ENCODE results near the gene CXCR5.
A peak's percentile ranks its signal among the peaks of the same experiment; 100 is the strongest.

CXCR5 gene

DNA sequence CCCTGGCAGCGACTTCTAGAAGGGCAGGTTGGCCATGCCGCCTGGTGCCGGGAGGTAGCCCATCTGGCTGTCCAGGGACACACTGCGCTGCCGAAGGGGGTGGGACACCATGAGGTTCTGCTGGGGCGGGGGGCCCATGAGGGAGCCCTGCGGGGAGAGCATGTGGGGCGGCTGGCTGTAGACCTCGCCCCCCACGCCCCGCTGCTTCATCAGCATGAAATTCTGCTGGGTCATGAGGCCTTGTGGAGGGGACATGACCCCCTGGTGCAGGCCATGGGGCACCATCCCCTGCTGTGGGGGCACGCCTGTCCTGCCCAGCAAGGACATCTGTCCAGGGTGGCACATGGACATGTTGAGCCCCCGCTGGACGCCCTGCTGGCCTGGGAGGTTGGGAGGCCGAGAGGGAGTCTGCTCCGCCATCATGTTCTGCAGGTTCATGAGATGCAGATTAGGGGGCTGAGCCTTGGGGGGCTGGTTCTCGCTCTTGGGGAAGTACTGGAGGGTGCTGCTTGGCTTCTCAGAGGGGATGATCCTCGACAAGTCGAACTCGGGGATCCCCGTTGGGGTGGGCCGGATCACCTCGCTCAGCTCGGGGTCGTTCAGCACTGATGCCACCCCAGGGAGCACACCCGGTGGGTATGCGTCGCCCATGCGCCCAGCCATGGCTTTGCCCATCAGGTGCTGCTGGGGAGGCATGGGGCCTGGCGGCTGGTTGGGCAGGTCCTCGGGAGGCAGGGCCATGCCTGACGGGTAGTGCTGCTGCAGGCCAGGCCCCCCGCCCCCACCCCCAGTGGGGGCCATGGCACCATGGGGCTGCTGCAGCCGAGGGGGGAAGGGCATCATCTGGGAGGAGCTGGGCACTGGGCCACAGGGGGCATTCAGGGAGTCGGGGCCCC, 15.0 kb downstream of the CXCR5 start:
- DNase-seq (ENCODE audit: low read depth) = no peak

GRCh38 chr11:118899296-118899688, 15.6 kb downstream of the CXCR5 start:
- DNase-seq (ENCODE audit: low read depth) = no peak

DNA sequence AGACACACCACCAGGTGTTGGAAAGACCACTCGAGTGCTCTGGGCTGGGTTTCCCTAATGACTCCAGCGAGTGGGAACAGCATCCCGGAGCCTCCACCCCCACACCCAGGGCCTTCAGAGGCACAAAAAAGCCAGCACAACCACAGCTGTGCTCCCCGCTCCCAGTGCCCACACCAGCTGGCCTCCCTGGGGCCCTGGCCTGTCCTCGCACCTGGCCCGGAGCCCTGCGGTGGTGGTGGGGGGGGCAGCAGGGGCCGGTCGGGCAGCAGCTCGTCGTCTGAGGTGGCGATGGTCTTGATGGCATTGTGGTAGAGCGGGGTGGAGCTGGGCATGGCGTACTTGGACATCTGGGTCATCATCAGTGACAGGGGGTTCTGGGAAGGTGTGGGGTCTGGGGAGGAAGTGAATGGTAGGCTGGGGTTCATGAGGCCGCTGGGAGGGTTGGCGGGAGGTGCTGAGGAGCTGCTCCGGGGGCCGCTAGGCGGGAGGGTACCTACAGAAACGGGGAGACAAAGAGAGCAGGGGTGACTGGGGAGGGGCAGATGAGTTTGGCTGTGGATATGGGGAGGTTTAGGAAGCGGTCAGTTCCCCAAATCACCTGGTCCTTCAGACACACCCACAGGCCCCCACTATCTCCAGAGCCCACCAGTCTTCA, 16.1 kb downstream of the CXCR5 start:
- DNase-seq (ENCODE audit: low read depth) = no peak

DNA sequence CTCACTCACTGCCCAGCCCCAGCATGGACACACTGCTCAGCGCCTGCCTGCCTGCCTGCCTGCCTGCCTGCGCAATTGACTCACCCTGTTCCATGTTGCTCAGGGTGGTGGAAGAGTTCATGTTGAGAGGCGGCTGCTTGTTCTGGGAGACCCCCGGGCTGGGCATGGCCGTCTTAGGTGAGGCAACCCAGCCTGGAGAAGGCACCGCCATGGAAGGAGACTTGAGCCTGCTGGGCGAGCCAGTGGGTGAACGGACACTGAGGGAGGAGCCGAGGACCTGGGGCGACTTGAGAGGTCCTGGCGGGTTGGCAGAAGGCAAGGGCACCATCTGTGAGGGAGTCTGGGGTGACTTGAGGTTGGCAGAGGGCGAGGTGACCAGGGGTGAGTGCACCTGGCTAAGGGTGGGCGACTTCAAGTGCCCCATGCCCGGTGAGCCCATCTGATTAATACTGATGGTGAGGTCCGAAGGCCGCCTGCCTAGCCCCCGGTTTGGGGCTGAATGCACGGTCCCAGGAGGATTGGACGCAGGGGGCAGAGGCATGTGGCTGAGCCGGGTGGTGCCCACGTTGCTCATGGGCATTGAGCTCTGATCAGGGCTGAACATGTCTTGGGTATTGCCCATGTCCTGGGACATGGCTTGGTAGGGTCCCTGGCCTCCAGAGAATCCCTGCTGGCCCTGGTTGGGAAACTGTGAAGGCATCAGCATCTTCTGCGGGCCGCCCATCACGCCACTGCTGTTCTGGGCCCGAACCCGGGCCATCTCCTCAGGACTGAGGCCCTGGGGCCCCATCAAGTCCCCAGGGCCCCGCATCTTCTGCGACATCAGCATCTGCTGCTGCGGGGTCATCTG, 17.1 kb downstream of the CXCR5 start:
- no peak for DNase-seq (ENCODE audit: low read depth)

DNA sequence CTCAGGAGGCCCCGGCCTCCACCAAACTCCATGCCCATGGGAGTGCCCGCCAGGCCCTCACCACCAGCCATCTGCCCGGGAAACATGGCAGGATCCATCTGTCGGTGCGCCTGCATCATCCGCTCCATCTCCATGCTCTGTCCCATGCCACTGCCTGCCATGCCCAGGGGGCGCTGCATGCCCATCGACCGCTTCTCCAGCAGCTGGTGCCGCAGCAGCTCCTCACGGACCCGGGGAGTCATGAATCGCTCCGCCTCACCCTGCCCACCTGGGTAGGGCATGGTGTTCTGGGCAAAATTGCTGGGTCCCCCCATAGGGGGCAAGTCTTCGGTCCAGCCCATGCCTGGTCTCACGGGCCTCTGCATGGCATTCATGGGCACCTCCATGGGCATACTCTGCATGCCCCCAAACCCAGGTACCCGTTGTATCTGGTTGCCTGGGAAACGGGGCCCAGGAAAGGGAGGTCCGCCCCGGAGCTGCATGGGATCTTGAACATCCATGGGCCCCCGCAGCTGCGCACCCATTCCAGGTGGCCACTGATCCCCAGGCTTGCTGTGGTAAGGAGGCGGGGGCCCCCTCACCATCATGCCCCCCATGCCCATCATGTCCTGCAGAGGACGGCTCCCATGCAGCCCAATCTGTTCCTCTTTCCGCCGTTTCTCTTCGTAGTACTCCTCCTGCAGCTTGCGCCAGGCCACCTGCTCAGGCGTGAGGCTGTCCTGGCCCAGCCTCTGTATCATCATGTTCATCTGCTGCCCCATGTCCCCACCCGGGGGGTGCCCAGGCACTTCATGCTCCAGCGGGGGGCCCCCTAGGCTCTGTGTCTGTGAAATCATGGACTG, 18.0 kb downstream of the CXCR5 start:
- DNase-seq (ENCODE audit: low read depth) = no peak

DNA sequence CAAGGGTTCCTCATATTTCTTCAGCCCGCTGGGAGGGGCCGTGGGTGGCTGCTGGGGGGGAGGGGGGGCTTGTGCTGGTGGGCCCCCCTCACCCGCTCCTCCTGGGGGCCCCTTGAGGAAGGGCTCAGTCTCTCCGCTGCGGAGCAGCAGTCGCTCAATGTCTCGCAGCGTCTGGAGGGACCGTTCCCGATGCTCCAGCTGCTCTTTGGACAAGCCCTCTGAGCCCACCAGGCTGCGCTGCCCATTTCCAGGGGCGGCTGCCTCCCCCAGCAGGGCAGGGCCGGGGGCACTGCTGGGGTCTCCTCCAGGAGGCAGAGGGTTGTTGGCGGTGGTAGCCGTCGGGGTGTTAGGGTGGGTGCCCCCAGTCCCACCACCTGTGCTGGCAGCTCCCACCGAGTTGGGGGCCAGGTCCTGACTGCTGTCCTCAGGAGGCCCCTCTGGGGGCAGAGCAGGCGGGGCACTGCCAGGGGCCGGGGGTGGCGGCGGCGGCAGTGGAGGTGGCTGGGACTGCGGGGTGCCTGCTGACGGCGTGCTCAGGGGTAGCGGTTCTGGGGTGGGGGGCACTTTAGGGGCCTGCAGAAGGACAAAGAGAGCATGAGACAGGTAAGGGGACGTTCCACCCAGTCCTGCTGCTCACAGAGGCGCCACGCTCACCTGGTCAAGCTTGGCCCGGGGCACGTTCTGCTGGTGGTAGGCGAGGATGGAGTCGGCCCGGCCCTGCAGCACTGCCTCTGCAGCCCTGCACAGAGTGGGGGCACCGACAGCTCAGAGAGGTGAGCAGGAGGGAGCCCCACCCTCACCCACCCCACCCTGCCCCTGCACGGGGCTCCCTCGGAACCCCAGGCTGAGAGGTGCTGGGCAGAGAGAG, 18.9 kb downstream of the CXCR5 start:
- no peak for DNase-seq (ENCODE audit: low read depth)

GRCh38 chr11:118903204-118904015, 19.7 kb downstream of the CXCR5 start:
- DNase-seq (ENCODE audit: low read depth) = no peak

DNA sequence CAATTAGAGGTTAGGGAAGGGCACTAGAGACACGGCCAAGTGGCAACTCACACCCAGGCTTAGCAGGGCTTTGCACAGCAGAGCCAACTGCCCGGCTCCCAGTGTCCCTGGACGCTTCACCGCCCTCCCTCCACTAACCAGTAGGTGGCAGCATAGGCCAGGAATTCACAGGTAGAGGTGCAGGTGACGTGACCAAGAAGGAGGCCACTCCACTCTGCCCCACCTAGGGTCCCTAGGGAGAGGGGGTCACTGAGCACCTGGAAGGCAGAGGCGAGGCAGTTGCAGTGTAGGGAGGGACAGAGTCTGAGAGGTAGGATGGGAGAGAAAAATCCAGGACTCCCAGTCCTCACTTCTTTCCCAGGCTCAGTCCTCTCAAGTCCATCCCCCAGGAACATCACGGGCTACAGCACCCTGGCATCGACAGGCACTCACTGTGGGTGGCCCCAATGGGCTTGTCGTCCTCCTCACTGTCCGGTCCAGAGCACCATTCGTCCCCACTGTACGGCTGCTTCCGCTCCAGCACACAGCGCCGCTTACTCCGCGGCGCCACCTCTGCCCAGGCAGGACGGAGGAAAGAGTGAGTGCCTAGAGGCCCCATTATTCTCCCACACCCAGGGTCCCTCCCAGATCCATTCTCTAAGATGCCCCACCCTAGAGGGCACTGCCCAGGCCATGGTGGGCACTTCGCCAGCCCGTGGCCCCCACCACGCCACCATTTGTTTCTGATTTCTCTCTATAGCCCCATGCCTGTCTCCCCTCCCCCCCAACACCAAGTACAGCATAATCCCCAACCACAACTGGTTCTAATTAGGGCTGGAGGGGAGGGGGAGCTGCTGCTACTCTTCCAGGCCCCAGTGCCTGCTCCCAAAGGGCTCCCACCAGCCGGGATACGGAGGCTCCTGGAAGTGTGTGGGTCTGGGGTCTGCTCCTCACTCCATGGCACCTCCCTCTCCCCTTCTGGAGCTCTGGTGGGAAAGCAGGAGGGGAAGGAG, 23.7 kb downstream of the CXCR5 start:
- peak; percentile 79 for DNase-seq (ENCODE audit: low read depth)

GRCh38 chr11:118908264-118908663, 24.6 kb downstream of the CXCR5 start:
- DNase-seq (ENCODE audit: low read depth) = no peak

DNA sequence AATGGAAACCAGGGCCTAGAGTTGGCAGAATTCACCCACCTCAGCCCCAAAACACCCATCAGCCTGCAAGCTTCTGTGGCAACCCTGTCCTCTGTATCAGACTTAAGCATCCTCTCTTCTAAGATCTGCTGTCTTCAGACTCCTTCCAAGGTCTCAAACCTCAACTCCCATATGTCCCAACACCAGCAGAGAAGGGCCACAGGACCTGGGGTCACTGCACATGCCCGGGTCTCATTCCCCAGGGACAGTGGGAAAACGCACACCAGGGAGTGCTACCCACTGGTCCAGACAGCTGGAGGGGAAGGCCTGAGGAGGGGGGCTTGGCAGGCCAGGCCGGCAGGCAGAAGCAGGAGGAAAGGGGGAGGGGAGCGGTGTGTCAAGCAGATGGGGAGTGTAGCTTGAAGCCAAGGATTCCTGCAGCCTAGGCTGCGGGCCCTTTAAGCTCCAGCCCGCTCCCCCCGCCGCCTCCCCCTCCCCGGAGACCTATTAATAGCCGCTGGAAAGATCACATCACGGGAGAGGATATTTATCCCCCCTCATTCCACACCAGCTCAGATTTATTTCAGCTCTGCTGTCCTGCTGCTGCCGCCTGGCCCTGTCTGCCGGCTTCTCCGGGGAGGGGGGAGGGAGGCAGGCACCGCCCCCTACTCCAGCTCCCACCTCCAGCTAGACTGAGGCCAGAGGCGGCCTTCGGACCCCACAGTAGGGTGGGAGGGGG, 25.4 kb downstream of the CXCR5 start:
- DNase-seq (ENCODE audit: low read depth) = no peak

GRCh38 chr11:118909619-118910308, 26.1 kb downstream of the CXCR5 start:
- DNase-seq (ENCODE audit: low read depth) = no peak

DNA sequence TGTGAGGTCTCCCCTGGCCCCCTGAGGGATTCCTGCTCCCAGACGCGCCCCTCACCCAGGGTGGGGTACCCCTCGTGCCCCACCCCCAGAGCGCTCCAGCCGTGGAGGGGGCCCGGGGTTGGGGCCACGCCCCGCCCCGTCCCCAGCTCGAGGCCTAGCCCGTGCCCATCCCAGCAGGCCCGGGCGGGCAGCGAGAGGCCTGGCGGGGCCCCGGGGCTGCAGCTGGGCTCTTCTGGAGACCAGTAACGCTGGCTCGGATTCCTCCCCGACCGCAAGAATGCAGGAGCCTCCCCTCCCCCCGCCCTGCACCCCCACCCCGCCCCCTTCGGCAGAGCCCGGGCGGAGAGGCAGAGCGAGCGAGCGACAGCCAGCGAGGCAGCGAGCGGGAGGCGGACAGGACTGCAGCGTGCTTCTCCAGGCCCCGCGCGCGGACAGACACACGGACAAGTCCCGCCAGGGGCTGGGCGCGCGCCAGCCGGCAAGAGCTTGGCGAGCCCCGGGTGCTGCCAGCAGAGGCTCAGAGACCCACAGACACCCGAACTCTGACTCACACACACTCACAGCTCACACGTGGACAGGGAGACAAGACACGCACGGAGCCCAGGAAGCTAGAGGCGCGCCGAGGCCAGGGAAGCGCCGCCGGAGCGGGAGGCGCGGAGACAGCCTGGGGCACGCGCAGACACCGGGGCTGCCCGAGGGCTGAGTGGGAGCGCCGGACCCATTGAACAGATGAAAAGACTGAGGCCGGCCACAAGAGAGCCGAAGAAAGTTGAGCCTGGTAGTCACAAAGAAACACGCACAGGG, 26.8 kb downstream of the CXCR5 start:
- peak; percentile 47 for DNase-seq (ENCODE audit: low read depth)

DNA sequence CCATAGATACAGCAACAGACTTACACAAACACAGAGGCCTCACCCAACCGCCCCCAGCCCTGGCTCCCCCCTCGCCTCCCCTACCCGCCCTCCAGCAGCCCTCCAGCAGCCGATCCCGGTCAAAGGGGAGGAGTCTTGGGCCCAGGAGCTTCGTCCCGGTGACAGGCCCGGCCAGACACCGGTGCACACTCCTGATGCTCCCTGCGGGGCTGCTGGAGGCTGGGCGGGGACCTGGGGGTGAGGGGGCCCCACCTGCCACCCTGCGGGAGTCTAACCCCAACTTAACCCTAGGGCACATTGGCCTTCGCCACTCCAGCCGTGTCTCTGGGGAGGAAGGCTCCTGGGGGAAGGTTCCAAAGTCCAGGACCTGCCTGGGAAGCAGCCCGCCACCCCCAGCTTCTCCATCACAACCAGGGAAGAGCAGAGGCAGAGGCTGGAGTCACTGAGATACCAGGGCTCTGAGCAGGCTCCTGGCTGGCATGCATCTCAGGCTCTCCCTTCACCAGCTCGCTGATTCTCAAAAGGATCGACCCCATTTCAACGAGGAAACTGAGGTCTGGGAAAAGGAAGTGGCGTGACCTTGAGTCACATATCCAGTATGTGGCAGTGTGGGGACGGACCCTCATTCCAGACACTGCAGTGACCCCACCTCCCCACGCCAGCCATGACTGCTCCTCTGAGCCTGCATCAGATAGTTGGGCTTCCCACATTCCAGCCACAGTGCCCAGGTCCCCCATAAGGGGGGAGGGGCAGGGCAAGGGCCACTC, 27.6 kb downstream of the CXCR5 start:
- DNase-seq (ENCODE audit: low read depth) = no peak

GRCh38 chr11:118911880-118912741, 28.4 kb downstream of the CXCR5 start:
- DNase-seq (ENCODE audit: low read depth) = peak; percentile 76
